HG02763 (cell line): ENCODE results near the gene HADHA.
"Not testable (repeated sequence)": the region's sequence is repeated elsewhere in the genome, so short reads cannot be mapped to it uniquely, and the experiment has no call there.

ENCODE experiments used
- ATAC-seq: cut with Tn5 transposase; IDR thresholded peaks from one replicate; pipeline ENCODE4 v1.9.1; 2021; ENCODE audit warnings: mild to moderate bottlenecking, moderate library complexity; ENCODE audit not compliant: unreplicated experiment

HADHA gene

GRCh38 chr2:26176279-26176615, 68.2 kb downstream of the HADHA start:
- no peak for ATAC-seq

DNA sequence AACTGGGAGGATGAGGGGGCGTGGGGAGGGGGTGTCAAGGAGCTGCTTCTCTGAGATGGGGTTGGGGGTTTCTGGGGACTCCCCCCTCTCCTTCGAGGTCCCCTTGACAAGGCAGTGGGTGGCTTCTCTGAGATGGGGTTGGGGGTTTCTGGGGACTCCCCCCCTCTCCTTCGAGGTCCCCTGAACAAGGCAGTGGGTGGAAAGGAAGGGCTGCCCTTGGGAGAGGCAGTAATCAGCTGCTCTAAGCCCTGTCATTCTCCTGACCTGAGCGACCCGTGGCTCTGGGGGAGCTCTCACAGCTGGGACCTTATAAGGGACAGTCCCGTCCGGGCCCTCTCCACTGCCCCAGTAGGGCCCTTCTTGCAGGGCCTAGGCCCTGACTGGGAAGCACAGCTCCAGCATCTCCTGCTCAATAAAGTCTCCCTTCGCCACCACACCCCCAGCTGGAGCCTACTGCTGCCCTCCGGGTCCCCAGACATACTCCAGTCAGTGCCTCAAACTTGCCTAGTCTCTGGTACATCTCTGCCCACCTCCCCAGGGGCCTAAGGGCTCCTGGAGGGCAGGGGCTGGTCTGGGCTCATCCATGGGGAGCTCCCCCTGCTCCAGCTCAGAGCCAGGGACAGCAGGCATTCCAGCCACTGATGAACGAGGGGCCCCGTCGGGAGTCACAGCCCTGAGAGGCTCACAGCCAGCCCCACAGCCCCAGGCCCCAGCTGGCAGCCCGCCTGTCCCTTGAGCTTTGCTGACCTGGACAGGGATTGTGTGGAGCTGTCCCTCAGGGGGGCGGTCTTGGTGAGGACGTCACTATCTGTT, 68.8 kb downstream of the HADHA start:
- no peak for ATAC-seq

- ATAC-seq, result no peak
These were observed 69.6 kb downstream of the HADHA start for GRCh38 chr2:26174691-26175465.

- no peak for ATAC-seq
These were observed 70.5 kb downstream of the HADHA start for GRCh38 chr2:26173776-26174482.

GRCh38 chr2:26172871-26173775, 71.3 kb downstream of the HADHA start, which contains the start of gene GAREM2:
GAREM2 (plus strand) TSS chr2:26173088; CDS start chr2:26173221, 133 bp downstream.
- ATAC-seq, result no peak

DNA sequence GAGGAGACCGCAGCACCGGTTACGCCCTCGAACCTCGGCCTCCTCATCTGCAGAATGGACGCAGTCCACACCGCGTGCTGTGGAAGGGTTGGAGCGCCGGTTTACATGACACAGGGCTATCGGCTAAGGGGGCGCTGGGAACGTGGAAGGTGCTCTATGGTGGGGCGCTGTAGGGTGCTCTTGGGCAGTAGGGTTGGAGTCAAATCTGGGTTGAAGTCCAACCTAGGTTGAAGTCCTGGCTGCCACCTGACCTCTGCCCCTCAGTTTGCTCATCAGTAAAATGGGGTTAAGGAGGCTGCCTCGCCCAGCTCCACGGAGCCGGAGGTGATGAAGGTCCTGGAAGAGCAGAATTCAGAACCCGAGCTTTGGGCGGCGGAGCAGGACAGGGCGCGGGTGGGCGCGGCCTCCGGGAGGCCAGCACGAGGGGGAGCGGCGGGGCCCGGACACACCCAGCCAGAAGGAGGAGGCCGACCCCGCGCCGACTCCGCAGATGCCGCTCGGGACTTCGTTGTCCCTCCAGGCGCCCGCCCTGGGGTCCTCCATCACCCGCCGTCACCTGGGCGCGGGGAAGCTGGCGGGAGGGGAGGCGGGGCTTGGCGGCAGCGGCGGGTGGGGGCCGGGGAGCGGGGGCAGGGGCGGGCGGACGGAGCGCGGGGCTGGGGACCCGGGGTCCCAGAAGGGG, 72.1 kb downstream of the HADHA start:
- no peak for ATAC-seq

GRCh38 chr2:26170795-26171194, 73.6 kb downstream of the HADHA start:
- ATAC-seq, result no peak

- no peak for ATAC-seq
These were observed 74.6 kb downstream of the HADHA start for GRCh38 chr2:26169681-26170414.

DNA sequence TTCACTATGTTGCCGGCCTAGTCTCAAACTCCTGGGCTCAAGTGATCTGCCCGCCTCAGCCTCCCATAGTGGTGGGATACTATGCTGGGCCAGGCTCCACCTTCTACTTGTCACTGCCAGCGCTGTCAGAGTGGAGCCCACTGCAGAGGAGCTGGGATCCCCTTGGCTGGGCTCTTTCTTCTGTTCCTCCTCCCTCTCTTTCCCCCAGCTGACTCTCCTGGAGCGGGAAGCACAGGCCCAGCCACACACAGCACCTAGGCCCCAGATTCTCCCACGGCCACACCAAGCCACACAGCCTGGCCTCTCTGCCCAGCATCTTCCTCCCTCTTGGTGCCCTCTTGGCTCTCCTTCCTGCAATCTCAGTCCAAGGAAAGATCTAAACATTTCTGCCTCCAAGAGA, 75.2 kb downstream of the HADHA start:
- ATAC-seq, result no peak

- no peak for ATAC-seq
These were observed 75.6 kb downstream of the HADHA start for GRCh38 chr2:26168785-26169184.

- not testable (repeated sequence) for ATAC-seq
These were observed 77.9 kb downstream of the HADHA start for GRCh38 chr2:26166541-26166940.

DNA sequence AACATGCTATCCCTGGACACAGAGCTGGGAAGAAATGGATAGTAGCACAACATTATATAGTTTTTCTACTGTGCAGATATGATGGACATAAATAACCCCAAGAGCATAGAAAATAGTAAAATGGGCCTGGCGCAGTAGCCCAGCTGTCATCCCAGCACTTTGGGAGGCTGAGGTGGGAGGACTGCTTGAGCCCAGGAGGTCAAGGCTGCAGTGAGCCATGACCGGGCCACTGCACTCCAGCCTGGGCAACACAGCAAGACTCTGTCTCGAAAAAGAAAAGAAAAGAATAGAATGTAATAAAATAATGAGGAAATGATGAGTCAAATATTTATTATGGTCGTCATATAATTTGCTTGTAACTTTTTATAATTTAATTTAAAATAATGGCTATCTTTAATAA, 79.0 kb downstream of the HADHA start:
- no peak for ATAC-seq

GRCh38 chr2:26164641-26165211, 79.7 kb downstream of the HADHA start:
- ATAC-seq, result no peak

DNA sequence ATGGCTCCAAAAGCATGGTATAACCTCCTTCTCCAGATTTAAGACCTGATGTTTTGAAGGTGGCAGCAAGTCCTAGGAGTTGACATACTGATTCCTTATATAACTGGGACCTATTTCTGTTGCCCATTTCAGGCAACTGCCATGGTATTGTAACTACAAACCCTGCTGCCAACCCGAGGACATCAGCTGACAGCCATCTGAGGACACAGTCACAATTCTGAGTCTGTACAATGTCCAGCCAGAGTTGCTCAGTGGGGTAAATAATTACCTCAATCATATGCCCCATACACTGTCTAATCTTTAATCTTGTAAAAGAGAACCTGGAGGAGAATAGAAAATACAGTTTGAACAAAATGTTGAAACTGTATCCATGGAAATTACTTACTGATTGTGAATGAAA, 80.2 kb downstream of the HADHA start:
- no peak for ATAC-seq

DNA sequence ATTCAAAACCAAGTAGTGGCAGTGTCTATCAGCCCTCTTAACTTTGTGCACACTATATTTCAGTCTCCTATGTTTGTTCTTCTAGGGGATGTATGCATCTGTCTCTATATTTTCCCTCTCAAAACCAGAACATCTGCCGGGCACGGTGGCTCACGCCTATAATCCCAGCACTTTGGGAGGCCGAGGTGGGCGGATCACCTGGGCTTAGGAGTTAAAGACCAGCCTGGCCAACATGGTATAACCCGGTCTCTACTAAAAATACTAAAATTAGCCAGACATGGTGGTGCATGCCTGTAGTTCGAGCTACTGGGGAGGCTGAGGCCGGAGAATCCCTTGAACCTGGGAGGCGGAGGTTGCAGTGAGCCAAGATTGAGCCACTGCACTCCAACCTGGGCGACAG, 81.5 kb downstream of the HADHA start:
- no peak for ATAC-seq

- no peak for ATAC-seq
These were observed 82.5 kb downstream of the HADHA start for GRCh38 chr2:26161926-26162325.

GRCh38 chr2:26157580-26157979, 86.9 kb downstream of the HADHA start:
- ATAC-seq, result no peak

- ATAC-seq, result no peak
These were observed 94.2 kb downstream of the HADHA start for GRCh38 chr2:26150243-26150642.

GRCh38 chr2:26148501-26148900, 95.9 kb downstream of the HADHA start:
- no peak for ATAC-seq
